CD4-positive, alpha-beta T cell treated with Interleukin-12 subunit alpha and Interleukin-12 subunit beta, for 1 hour (primary cell): ENCODE results near the gene FKBP7.
A peak's percentile ranks its signal among the peaks of the same experiment; 100 is the strongest.
"Not testable (repeated sequence)": the region's sequence is repeated elsewhere in the genome, so short reads cannot be mapped to it uniquely, and the experiment has no call there.

Experiments
- DNase-seq: peaks from one replicate; pipeline ENCODE4 v3.0.0-alpha.2; 2020

Gene FKBP7, protein sequence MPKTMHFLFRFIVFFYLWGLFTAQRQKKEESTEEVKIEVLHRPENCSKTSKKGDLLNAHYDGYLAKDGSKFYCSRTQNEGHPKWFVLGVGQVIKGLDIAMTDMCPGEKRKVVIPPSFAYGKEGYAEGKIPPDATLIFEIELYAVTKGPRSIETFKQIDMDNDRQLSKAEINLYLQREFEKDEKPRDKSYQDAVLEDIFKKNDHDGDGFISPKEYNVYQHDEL

DNA sequence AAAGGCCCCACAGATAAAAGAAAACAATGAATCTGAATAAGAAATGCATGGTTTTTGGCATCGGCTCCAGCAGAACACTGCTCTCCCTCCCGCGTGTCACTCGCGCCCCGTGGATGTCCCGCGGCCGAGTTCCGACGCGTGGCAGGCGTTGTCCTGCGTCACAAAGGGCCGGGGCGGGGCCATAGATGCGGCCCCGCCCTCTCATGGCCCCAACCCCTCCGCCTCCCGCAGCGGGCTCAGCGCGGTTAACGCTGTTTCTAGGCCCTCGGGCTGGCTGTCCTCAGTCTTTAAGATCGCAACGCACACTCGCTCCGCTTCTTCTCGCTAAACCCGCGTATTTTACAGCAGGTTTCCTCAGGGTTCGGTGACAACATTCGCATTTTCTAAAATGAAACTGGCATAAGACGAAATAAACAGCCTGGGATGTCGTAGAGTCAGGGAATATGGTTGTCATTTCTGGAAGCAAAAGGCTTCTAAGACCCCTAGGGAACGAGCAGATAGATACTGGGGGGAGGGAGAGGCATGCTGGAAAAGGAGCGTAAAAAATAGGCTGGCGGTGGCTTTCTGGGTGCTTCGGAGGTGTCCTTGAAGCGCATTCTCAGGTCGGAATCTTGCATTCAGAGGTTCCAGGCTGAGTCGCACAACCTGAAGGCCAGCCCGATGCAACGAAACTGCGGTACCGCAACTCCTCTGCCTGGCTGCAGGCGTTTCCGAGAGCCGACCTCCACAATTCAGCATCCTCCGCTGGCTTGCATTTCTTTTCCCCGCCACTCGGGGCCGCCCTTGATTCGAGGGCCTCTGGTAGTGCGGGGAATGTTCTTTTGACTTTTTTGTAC lies at the start of gene FKBP7:
FKBP7 (minus strand) TSS at position 162 of the 836 bp plus-strand sequence; CDS start at position 61, 101 bp downstream.
- DNase-seq: peak; percentile 88

DNA sequence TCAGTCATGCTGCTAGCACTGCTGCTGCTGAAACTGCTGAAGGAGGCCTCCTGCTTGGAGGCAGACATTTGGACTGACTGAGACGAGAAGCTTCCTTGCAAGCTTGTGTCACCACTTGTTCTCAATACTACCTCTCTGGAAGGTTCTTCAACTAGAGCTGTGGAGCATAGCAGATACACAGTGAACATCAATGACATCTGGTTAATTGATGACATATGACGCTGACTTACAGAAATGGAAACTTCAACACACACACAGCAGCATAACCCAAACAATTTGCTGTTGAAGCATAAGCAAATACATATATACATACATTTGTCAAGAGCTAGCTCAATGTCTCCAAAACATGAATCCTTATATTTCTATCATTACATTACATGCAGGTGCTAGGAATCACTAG lies 49.2 kb upstream of the FKBP7 start:
- DNase-seq: no peak

DNA sequence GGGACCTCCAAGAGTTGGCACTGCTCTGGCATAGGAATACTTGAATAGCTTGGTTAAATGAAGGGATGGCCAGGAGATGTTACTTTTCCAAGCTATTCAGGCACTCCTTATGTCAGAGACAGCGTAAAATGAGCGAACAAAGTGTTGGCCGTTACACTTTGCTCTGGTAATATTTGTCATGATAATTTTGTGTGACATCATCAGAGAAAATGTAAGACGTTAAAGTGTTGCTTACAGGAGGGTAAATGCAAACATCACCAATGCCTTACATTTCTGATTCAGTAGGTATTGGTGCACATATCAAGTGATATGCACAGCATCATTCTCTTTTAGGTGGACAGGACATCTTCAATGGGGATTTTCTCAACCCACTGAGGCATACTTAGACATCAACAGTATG lies 47.9 kb upstream of the FKBP7 start:
- no peak for DNase-seq

DNA sequence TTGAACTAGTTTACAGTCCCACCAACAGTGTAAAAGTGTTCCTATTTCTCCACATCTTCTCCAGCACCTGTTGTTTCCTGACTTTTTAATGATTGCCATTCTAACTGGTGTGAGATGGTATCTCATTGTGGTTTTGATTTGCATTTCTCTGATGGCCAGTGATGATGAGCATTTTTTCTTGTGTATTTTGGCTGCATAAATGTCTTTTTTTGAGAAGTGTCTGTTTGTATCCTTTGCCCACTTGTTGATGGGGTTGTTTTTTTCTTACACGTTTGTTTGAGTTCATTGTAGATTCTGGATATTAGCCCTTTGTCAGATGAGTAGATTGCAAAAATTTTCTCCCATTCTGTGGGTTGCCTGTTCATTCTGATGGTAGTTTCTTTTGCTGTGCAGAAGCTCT lies 47.1 kb upstream of the FKBP7 start:
- DNase-seq: not testable (repeated sequence)

DNA sequence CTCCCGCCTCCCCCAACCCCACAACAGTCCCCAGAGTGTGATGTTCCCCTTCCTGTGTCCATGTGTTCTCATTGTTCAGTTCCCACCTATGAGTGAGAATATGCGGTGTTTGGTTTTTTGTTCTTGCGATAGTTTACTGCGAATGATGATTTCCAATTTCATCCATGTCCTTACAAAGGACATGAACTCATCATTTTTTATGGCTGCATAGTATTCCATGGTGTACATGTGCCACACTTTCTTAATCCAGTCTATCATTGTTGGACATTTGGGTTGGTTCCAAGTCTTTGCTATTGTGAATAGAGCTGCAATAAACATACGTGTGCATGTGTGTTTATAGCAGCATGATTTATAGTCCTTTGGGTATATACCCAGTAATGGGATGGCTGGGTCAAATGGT lies 46.6 kb upstream of the FKBP7 start:
- not testable (repeated sequence) for DNase-seq

DNA sequence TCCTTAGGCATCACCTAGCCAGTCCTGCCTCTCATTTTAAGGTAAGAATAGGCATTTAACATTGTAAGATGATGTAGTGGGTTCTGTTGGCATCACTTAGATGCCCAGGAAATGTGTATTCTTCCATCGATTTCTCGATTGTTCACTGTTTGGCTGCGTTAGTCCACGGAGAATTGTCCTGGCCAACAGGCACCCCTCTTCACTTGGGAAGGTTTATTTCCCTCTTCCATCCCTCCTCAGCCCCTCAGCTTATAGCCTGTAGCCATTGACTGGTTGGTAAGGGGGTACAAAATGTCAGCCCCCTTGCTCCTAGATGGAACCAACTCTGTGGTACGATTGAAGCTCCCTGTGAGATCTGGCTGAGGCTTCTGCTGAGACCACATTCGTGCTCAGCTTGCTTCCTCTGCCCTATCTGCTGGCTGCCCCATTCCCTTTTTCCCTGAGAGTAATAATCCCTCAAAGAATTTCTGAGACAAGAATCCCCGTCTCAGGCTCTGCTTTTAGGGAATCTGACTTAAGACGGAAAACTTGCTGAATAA lies 45.3 kb upstream of the FKBP7 start:
- DNase-seq: no peak

DNA sequence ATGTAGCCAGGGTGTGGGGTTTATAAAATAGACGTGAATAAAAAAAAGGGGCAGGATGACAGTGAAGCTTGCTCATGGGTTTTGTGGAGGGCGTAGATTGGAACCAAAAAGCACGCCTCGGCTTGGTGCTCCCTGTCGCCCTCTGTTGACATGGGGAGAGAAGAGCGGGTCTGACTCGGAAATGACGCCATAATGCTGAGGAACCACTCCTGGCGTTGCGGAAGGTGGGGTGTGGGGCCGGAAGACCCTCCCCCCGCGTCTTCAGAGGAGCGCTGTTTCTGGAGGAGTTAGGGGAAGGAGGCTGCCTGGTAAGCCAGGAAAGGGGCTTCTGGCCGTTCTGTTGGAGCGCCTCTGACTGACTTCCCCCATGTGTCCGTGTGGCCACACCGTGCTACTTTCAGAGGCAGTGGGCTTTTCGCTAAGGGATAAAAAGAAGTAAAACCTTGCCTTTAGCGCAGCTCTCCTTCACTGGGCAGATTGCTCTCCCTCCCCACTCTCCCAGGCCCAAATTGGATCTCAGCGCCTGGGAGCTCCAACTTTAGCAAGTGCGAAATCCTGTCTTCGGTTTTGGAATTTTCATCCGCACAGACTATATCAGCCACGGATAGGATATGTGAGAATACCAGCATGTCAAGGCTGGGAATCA lies 44.7 kb upstream of the FKBP7 start:
- peak; percentile 86 for DNase-seq

DNA sequence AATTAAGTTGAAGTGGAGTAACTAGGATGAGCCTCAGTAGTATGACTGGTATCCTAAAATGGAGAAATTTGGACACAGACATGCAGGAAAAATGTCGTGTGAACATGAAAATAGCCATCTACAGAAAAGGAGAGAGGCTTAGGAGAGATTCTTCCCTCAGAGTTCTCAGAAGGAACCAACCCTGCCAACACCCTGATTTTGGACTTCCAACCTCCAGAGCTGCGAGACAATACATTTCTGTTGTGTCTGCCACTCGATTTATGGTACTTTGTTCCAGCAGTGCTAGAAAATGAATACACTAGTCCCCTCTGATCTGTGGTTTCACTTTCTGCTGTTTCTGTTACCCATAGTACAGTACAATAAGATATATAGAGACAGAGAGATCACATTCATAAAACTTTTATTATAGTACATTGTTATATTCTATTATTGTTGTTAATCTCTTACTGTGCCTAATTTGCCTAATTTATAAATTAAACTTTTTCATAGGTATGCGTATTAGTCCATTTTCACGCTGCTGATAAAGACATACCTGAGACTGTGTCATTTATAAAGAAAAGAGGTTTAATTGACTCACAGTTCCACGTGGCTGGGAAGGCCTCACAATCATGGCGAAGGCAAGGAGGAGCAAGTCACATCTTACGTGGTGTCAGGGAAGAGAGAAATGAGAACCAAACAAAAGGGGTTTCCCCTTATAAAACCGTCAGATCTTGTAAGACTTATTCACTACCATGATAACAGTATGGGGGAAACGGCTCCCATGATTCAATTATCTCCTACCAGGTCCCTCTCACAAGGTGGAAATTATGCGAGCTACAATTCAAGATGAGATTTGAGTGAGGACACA lies 43.1 kb upstream of the FKBP7 start:
- DNase-seq: no peak

DNA sequence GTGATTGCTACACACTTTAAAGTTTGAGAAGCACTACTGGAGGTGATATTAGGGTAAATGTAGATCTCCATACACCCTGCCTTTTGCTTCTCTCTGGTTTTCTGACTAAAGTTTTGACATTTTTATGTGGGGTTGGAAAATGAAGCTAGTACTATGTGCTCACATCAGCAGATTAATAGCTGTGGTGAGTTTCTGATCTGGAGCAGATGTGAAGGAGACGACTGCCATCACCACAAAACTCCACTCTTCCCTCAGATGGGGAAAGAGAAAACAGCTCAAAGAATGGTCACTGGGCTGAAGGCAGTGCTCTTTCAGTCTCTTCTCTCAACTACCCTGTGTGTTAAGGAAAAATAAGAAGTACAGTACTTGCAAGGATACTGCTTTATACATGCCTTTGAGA lies 39.1 kb upstream of the FKBP7 start:
- DNase-seq: no peak

DNA sequence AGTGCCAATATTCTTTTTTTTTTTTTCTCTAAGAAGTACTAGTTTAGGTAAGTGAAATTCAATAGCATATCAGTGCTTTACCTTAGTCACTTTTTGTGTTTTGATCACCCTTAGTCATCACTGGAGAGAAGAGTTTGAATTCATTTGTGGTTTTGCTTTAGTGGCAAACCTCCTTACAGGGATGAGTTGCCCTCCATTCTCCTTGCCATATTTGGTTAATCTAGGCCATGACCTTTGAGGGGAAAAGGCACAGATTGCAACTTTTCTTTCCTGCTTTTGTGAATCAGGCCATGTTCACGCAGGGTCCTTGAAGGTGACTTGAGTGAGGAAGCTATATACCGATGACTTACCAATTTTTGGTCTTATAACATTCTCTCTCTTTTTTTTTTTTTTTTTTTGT lies 36.3 kb upstream of the FKBP7 start:
- DNase-seq: peak; percentile 15

DNA sequence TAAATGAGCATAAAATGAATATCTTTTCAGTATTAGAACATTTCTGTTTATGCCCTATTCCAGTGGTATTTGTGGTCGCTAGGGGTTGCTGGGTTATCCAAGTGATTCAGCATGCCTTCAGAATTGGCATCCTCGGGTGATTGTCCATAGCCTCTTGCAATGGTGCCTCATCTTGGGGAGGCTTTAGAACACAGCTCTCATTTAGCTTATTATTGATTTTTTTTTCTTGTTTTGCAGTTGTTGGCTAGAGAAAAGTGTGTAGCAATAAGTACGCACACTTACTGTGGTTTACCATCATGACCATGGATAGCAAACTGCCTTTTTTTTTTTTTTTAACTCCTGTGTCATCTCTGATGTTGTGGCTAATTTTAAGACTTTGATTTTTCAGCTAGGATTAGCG lies 35.5 kb upstream of the FKBP7 start:
- DNase-seq: no peak

DNA sequence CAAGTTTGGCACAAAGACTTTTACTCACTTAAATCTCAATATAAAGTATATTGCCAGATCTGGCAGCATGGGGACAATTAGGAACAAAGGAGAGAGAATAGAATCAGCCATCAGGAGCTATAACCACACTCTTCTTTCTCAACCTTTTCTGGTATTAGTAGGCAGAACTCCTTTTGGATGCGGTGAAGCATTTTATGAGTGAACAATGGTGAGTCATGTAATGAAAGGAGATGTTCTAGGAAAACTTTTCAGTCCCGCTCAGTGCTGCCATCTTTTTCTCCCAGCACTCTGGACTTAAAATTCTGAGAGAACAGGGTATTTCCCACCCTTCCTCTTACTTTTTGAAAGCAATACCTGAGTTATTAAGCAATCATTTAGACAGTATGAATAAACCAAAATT lies 34.1 kb upstream of the FKBP7 start:
- DNase-seq: no peak

DNA sequence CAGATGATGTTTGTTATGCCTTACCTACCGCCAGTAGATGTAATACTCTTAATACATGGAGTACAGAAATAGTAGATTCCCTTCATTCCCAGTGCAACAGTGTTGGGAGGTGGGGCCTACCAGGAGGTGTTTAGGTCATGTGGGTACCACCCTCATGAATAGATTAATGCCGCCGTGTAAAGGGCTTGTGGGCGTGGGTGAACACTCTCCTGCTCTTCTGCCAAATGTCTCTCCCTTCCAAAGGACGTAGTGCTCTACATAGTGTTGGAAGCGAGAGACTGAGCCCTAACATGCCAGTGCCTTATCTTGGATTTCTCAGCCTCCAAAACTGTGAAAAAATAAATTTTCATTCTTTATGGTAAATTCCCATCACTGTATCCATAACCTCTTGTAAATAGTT lies 32.0 kb upstream of the FKBP7 start:
- no peak for DNase-seq

DNA sequence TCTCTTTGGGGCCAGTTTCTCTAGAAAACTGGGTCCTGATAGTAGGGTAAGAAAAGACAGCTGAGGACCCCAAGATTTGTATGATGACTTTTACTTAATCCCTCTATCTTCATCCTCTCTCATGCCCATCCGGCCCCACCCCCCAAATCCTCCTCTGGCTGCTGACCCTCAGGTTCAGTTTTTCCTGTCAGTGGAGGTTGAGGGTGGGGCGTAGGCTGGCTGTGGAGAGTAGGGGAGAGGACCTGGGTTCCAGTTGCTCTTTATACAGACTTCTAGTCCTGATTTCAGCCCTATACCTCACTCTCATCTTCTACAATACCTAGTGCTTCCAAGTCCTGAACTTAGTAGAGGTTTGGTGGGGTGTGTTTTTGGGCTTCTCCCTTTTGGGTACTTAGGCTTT lies 30.2 kb upstream of the FKBP7 start:
- DNase-seq: no peak

DNA sequence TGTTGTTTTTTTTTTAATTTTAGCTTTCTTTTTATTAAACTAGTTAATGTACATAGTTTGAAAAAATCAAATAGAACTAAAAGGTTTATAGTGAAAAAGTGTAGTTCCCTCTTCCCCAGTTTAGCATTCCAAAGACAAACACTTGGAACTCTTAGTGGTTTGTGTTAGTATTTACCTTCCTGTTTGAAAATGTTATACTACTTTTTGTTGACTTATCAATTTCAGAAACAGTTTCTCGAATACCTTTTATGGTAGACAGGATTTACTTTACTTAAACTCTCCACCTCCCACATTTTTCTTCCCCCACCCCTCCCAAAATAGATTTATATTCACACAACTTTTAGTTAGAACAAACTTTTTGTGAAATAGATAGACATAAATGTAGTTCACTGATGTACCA lies 28.5 kb upstream of the FKBP7 start:
- no peak for DNase-seq

DNA sequence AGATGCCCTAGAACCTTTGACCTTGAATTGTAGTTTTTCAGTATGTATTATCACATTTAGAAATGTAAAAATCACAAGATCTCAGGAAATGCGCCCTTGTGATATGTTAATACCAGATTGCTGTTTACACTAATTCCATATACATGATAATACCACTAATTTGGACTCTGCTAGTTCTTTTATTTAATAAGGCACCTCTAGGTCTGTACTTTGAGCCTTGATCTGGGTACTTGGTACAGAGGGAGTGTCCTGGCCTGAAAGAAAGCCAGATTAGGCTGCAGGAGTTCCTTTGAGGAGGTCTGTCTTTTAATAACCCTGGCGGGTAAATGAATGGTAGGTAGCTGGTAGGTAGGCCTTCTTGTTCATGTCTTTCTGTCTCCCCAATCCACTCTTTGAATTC lies 28.1 kb upstream of the FKBP7 start:
- DNase-seq: no peak

DNA sequence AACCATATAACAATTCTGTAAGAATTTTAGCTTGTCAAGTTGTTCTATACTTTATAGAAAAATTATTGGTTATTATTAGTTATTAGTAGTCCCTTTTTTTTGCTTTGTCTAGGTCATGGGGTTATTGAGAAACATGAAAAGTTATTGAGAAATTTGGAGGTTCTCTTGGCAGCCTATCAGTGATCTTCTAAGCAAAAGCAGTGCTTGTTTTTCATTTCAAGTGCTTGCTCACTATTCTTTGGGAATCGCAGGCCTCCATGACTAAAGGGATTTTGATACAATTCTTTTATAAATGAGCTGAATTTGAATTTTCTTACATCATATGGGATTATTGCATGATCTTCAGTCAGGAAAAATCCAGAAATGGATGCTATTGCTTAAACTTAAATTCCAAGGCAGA lies 27.7 kb upstream of the FKBP7 start:
- no peak for DNase-seq

DNA sequence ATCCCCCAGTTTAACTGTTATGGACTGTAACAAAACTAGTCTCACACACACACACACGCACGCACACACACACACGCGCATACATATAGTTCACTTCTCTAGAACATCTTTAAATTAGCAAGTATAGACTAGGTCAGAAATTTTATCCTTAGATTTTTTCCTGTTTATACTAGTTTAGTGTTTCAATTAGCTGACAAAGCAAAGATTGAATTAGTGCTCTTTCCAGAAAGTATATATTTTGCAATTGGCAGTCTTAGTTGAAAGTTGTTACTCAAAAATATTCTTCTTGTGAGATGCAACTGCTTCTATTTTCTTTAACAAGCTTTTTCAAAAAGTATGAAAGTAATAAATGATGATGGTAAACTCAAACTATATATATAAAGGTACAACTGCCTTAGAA lies 24.4 kb upstream of the FKBP7 start:
- no peak for DNase-seq

DNA sequence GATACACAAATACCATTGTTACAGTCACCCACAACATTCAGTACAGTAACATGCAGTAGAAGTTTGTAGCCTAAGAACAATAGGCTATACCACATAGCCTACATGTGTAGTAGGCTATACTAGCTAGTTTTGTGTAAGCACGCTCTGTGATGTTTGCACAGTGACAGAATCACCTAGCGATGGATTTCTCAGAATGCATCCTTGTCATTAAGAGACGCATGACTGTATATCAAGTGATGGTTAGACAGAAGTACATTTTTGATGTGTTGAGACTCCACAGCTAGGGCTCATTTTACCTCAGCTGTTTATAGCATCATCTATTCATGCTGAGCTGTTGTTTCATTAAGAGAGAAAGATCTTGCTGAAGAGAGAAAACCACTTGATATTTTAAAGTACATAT lies 21.2 kb upstream of the FKBP7 start:
- DNase-seq: no peak

DNA sequence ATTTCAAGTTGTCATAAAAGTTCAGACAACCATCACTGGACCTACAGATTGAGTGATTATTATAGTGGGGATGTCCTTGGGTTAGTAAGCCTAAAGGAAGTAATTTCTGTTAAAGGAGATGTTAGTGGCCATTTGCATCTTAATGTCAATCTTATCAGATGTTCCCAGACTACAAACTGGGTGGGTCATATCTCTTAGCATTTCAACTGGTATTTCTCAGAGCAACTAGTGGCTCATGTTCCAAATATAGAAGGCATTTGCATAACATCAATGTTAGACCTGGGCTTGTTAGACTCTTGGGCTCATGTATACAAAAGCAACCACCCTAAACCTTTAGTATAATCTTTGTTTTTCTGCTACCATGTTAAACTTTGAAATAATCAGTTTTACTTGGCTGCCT lies 19.7 kb upstream of the FKBP7 start:
- DNase-seq: no peak

DNA sequence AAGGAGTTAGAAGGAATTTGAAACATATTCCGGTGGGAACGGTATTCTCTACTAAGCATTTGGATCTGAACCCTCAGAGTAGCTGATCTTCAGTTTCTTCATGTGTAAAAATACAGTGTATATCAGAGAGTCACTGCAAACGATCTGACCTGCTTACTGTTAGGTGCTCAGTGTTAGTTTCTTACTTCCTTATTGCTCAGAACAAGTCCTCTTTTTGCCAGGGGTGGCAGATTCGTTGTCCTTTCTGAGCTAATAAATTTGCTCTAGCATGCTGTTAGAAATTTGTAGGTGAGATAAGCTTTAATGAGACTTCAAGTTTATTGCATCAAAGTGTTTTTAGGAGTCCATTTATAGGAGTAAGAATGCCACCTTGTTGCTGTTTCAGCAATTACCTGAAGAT lies 17.6 kb upstream of the FKBP7 start:
- no peak for DNase-seq

DNA sequence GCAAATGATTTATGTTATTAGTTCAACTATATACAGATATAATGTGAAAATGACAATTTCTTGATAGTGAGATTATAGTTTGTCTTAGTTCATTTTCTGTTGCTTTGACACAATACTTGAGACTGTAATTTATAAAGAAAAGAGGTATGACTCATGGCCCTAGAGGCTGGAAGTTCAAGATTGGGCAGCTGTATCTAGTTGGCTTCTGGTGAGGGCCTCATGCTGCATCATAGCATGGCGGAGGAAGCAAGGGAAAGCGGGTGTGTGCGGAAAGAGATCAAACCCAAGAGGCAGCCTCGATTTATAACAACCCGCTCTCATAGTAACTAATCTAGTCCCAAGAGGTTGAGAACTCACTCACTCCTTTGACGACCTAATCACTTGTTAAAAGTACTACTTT lies 13.2 kb upstream of the FKBP7 start:
- DNase-seq: no peak

DNA sequence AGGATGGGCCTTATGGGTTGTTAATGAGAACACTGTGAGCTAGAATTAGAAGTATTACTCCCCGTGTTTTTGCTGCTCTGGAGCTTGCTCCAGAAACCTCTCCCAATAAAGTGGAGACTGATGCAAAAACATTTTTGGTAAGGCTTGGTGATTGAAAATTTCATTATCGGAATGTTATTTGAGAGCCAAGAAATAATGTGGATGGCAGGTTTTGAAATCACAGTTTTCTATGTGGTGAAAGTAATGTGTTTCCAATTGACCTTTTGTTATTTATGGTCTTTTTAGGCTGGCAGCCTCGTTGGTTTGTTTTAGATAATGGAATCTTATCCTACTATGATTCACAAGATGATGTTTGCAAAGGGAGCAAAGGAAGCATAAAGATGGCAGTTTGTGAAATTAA lies 7.0 kb upstream of the FKBP7 start:
- no peak for DNase-seq
